Inferior parietal cortex (tissue), 1 donor: Measurements from ENCODE around the gene GMPR2.
"Not testable (repeated sequence)": the region's sequence is repeated elsewhere in the genome, so short reads cannot be mapped to it uniquely, and the experiment has no call there.

Experiments
- DNase-seq: peaks from one replicate; pipeline ENCODE4 v3.0.0-alpha.2; 2016; ENCODE audit errors: extremely low spot score

GMPR2 gene

GRCh38 chr14:24202538-24202937 is 30.2 kb upstream of the GMPR2 start:
- not testable (repeated sequence) for DNase-seq

- DNase-seq = not testable (repeated sequence)
Measured at GRCh38 chr14:24203249-24203886, 29.4 kb upstream of the GMPR2 start.

DNA sequence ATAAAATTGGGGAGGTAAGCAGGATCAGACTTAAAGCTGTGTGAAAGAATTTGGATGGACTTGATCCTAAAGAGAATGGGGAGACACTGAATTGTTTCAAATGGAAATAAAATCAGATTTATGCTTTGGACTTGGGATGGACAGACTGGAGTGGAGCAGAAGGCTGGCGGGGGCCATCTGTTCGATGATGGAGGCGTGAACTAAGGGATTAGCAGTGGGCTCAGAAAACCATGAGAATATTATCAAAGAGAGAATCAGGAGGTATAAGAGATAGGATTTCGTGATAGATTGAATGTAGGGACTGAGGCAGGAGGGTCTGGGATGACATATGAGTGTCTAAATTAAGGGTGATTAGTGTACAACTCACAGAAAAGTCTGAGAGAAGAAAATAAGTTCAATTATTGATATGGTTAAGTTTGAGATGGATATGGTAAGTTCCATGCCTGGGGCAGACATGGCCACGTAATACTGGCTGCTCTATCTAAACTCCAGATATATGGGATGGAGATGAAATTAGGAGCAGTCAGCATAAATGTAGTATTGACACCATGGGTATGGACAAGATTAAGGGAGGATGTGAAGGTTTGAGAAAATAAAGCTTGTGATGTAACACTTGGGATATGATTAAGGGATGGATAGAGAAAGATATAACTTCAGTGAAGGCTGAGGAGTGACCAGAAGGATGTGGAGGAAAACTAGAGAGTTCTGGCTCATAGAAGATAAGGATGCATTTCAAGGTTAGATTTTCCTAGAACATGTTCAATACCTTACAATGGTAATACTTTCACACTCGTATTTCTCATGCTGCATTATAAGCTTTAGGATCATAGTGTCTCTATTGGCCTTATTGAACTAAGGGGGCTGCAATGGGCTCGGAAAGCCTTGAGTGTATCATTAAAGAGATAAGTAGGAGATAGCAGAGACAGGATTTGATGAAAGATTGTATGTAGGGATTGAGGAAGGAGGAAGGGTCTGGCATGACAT is 28.3 kb upstream of the GMPR2 start:
- DNase-seq = no peak

DNA sequence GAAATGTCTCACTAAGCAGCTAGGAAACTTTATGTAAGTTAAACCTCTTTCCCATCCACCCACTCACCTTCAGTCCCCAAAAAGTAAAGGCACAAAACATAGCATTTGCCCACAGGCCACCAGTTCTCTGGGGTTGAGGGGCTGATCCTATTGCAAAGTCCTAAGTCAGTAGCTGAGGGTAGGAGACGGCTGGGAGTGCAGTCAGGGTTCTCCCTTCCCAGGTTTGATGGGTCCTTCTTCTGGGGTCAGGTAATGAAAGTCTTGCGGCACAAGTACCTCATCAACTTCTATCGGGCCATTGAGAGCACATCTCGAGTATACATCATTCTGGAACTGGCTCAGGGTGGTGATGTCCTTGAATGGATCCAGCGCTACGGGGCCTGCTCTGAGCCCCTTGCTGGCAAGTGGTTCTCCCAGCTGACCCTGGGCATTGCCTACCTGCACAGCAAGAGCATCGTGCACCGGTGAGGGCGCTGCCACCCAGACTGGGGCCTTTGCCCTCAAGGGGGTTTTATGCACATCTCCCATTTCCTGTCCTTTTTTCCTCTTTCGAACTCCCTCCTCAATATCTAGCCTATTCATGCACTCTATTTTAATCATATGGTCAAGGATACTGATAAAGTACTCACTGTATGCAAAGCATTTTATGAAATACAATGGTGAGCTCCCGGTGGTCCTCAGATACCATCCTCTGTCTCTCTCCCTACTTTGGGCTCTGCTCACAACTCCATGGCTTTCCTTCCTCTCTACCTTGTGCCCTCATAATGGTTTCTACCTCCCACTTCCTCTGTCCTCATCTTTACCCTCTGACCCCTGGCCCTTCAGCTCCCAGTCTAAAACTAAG is 26.2 kb upstream of the GMPR2 start:
- no peak for DNase-seq

DNA sequence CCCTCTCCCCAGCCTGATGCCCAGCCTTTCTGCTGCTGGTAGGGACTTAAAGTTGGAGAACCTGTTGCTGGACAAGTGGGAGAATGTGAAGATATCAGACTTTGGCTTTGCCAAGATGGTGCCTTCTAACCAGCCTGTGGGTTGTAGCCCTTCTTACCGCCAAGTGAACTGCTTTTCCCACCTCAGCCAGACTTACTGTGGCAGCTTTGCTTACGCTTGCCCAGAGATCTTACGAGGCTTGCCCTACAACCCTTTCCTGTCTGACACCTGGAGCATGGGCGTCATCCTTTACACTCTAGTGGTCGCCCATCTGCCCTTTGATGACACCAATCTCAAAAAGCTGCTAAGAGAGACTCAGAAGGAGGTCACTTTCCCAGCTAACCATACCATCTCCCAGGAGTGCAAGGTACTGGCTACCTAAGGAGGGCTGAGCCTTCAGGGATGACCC is 25.6 kb upstream of the GMPR2 start:
- no peak for DNase-seq

DNA sequence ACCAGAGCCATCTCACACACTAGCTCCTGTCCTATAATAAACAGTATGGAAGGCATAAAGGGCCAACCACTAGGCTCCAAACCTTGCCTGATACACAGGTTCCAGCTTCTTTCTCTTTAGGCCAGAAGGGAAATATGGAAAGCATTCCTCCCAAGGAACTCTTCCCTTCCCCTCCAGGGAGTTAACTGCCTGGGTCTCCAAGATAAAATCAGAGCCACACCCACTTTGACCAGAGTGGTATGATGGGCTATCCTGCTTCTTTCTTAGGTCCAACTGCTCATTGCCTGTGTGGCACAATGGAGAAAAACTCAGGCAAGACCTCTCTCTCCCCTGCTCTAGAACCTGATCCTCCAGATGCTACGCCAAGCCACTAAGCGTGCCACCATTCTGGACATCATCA is 25.1 kb upstream of the GMPR2 start:
- DNase-seq = no peak

GRCh38 chr14:24211311-24211710 is 21.4 kb upstream of the GMPR2 start:
- no peak for DNase-seq

DNA sequence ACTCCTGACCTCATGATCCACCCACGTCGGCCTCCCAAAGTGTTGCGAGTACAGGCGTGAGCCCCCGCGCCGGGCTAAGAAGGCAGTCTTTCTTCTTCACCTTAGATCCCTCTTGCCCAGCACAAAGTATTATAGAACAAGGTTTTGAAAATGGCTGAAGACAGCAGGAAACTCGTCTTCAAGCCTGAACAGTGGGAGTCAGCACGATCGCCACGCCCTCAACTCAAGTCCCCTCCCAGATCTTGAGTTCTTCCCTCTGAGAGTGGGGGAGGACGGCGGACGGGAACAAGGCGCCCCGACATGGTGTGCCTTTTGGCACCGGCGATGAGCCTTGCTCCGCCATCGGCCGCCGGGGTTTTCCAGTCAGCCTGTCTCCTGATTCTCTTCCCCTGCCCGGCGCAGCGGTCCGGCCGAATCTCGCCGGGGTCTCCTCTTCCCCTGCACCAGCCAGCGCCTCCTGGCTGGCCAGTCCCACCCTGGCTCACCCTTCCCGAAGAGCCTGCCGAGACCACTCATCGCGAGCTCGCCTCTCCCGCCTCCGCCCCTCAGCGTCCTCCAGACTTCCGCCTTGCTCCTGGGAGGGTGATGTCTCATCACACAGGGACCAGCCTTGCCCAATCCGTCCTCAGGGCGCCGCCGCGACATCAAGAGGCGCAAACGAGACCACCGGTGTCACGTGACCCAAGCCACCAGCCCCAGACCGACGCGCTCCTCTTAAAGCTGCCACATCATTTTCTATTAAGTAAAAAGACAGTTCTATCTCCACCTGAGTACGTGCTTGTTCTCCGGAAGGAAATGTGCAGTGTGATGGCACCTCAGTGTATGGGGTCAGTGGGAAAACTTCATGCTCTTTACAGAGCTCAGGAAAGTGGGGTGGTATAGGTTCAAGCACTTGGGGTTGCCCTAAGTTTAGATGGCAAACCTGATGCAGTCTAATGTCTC is 19.5 kb upstream of the GMPR2 start, which contains the start of gene CHMP4A:
CHMP4A (minus strand) TSS at position 565 of the 942 bp plus-strand sequence; CDS start at position 516, 49 bp downstream.
- peak; percentile 90 for DNase-seq

DNA sequence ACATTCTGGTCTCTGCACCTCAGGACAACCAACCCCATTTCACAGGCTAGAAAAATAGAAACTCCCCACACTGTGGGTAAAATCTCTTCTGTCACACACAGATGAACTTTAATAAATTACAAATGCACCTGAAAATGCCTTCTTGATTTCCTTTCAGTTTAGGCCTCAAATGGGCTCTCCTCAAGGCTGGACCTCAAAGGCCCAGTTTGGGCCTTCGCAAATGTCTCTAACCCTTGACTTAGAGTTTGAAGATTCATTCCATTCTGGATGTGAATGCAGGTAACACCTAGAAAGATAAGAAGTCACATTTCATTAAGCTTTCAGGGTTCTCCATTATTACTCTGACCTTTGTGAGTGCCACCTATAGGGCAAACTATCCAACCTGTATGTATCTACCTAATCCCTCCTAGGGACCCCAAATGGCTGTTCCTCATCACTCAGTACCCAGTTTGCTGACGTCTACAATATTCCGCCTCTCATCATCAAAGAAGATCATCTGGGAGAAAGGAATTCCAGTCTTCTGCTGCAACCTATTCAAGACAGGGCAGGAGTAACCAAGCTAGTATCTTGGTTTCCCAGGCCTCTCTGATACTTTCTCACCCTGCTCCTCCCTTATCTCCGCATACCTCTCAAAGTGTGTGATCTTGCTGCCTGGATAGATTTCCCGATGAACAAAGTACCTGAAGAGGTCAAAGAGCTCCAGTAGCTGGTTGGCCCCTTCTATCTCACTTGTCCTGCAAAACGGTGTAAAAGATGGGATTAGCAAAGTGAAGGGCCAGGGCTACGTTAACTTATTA is 18.7 kb upstream of the GMPR2 start:
- no peak for DNase-seq

DNA sequence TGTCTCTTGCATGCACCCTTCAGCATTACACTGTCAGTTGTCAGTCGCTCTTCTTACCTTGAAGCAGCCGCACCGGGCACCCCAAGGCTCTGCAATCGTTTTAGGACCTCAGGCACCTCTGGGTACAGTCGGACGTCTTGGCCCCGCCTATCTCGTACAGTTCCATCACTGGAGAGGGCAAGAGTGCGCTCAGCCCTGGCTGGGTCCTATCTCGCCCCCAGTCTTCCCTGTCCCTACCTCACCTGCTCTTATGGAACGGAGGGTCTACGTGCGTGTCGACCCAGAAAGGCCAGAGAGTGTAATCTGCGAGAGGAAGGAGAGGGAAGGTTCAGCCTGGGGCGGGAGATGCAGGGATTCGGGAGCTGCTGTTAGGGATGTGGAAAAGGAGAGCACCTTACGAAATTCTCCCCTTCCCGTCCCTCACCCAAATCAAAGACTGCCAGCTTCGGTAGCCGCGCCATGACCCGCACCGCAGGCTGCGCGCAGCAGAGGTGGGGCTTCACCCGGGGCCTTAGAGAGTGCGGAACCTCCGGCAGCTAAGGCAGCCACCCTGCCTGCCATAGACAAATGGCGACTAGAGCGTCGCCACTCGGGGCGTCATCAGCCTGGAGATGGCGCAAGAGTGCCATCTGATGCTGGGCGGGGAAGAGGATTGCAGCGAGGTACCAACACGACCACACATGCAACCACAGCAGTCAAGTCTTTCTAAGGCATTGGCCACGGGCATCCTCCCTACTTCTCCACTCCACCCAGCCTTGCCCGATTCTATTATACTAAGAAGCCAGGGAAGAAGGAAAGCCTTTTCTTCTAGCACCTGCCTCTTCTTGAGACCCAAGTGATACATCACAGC is 17.0 kb upstream of the GMPR2 start, which contains the start of gene MDP1:
MDP1 (minus strand) TSS at position 572 of the 850 bp plus-strand sequence; CDS start at position 461, 111 bp downstream.
- peak; percentile 91 for DNase-seq

DNA sequence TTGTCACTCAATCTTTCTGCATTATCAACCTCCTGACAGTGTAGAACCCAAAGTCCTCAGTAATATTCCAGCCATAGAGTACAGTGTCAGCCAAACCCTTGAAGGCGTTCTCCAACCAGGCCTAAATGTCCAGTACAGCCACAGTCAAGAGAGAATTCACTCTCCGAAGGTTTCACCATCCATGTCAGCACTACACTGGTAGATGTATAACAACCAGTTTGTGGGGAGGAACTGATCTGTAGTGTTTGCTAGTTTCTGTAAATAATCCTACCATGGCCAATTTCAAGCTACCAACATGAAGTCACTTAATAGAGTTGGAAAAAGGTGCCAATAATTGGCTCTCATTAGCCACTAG is 16.4 kb upstream of the GMPR2 start:
- no peak for DNase-seq

DNA sequence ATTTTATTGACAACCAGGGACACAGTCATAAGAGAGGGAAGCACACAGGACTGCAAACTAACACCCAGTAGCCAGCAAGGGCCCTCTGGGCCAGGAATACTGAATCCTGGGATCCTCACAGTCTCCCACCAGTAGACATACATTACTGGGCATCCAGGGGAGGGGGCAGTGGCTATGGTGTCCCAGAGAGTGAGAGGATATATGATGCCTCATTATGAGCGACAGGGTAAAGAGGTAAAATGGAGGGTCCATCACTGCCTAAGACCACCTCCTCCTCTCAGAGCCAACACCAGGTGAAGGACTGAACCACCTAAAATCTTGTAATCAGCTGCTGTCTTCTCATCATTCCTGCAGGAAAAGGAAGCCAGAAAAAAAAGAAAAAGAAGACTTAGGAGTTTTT is 15.9 kb upstream of the GMPR2 start:
- DNase-seq = not testable (repeated sequence)

DNA sequence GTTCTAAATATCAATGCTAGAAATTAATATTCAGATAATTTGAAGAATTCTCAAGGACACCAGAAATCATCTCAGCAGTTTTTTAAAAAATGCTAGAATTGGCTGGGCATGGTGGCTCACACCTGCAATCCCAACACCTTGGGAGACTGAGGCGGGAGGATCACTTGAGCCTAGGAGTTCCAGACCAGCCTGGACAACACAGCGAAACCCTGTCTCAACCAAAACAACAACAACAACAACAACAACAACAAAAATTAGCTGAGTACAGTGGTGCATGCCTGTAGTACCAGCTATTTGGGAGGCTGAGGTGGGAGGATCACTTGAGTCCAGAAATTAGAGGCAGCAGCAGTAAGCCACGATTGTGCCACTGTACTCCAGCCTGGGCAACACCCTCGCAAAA is 13.6 kb upstream of the GMPR2 start:
- DNase-seq = no peak

GRCh38 chr14:24219521-24219920 is 13.2 kb upstream of the GMPR2 start:
- DNase-seq = no peak

DNA sequence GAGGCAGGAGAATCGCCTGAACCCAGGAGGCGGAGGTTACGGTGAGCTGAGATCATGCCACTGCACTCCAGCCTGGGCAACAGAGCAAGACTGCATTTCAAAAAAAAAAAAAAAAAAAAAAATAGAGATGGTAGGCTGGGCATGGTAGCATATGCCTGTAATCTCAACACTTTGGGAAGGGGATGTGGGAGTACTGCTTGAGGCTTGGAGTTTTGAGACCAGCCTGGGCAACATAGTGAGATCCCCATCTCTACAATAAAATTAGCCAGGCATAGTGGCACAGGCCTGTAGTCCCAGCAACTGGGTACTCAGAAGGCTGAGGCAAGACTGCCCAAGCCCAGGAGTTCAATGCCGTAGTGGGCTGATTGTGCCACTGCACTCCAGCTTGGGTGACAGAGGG is 9.7 kb upstream of the GMPR2 start:
- not testable (repeated sequence) for DNase-seq

DNA sequence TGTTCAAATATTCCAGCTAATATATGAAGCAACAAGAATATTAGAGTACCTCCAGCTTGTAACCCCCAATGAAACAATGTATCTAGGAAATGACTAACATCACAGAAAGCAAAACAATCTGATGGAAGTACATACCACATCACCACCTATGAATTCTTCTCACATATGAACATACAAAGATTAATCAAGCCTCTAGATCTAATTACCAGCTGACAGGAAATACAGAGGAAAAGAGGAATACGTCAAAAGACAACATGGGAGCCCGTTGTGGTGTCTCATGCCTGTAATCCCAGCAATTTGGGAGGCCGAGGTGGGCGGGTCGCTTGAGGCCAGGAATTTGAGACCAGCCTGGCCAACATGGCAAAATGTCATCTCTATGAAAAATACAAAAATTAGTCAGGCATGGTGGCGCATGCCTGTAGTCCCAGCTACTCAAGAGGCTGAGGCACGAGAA is 8.1 kb upstream of the GMPR2 start:
- DNase-seq = no peak

GRCh38 chr14:24226473-24226872 is 6.3 kb upstream of the GMPR2 start:
- DNase-seq = no peak

- no peak for DNase-seq
Measured at GRCh38 chr14:24228902-24229301, 3.8 kb upstream of the GMPR2 start.
